HG03025 (cell line): ENCODE data around the gene LAMB3.

Source experiments
- ATAC-seq: cut with Tn5 transposase; IDR thresholded peaks from one replicate; pipeline ENCODE4 v1.9.1; 2021; ENCODE audit warnings: mild to moderate bottlenecking, moderate library complexity; ENCODE audit not compliant: unreplicated experiment, low FRiP score

Gene LAMB3

GRCh38 chr1:209619696-209620486, 32.3 kb downstream of the LAMB3 start:
- ATAC-seq: no peak

DNA sequence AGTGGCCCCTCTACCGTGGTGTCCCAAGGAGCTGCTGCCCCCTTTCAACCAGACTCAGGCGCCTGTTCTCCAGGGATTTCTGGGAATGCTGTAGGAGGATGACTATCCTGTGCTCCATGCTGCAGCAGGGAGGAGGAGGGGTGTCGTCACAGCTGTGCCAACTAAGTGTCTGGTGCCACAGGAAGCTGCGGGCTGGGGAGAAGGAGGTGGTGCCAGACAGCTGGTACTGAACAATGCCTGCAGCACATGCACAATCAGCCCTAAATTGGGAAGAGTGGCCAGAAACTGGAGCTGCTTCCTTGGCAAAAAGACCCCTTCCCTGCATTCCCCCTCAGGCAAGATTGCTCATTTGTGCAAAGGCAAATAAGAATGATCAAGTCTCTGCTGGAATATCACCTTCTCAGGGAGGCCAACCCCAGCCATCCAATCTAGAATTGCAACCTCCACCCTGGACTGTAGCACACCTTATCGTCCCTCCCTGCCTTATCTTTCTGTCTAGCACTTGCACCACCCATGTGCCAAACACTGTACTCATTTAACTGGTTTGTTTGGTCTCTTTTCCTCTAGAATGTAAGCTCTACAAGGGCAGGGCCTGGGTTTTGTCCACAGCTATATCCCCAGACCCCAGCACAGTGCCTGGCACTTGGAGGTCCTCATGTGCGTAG, 33.3 kb downstream of the LAMB3 start:
- ATAC-seq: no peak

DNA sequence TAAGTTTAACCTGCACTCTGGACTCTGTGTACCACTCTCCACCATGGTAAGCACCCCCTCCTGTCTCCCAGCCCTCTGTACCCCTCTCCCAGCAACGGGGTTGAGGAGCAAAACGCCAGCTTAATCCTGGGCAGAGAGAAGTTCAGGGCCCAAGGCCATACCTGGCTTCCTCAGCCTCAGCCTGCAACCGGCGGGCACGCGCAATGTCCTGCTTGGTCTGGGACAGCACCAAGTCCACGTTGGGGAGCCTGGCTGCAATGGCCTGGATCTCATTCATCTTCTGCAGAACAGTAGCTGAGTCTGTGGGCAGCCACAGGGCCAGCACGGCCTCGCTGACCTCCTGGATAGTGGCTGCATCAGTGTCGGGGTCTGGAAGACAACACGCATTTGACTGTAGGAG, 33.9 kb downstream of the LAMB3 start:
- ATAC-seq: no peak

DNA sequence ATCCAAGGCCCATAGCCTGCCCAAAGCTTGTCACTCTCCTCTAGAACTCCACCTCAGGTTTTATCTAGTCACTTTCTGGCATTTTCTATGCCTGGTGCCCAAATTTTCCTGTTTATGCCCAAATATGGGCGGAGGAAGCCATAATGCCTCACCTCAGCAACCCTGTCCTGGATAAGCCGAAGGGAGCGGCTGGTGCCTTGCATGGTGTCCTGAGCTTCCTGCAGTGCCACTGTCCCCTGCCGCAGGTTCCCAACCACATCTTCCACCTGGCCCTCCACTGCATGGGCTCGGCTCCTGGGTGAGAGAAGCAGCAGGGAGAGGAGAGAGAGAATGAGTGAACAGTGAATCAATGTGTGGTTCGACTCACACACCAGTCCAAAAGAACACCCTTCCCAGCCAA, 34.5 kb downstream of the LAMB3 start:
- ATAC-seq: no peak

GRCh38 chr1:209617047-209617673, 35.1 kb downstream of the LAMB3 start:
- no peak for ATAC-seq

- ATAC-seq: no peak
These were observed 35.7 kb downstream of the LAMB3 start for GRCh38 chr1:209616366-209617046.

GRCh38 chr1:209614906-209615305, 37.3 kb downstream of the LAMB3 start:
- ATAC-seq: no peak

GRCh38 chr1:209614151-209614420, 38.1 kb downstream of the LAMB3 start:
- no peak for ATAC-seq

- no peak for ATAC-seq
These were observed 38.6 kb downstream of the LAMB3 start for GRCh38 chr1:209613400-209614150.

- ATAC-seq: no peak
These were observed 39.4 kb downstream of the LAMB3 start for GRCh38 chr1:209612646-209613399.

- no peak for ATAC-seq
These were observed 40.3 kb downstream of the LAMB3 start for GRCh38 chr1:209611771-209612570.

GRCh38 chr1:209610631-209610905, 41.7 kb downstream of the LAMB3 start:
- ATAC-seq: no peak

DNA sequence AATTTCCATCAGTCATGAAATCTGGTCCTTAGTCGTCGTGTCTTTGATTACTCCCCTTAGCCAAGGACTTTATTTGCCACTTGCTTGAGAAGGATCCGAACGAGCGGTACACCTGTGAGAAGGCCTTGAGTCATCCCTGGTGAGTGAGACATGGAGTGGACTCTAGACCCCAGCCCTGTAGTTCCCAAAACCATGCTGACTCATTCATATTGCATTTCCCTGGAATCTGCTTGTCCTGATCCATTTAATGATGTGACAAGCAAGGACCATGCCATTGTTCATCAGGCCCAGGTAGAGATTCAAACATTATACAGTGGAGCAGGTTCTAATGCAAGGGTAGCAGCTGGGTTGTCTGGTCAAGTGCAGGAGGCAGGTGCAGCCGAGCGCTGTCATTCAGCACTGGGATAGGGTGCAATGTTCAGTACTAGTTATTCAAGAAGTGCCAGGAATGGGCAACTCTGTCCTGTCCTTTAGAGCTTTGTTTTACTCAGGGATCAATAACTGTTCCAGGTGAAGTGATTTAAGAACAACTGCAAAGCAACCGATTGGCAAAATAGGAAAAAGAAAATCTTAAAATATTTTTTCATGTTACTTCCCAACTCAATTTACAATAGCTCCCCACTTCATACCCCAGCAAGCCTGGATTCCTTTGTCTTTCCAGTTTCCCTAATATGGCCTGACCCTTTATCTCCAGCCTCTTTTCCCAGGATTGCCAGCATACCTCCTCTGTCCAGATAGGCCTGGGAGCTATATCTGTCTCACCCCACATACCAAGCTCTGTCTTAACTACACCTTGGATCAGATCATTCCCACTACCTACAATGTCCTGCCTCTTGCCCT, 42.2 kb downstream of the LAMB3 start:
- ATAC-seq: no peak

- ATAC-seq: no peak
These were observed 43.0 kb downstream of the LAMB3 start for GRCh38 chr1:209609041-209609790.

GRCh38 chr1:209607795-209608178, 44.4 kb downstream of the LAMB3 start:
- peak; percentile 35 for ATAC-seq

GRCh38 chr1:209607102-209607794, 45.0 kb downstream of the LAMB3 start:
- ATAC-seq: peak; percentile 58

DNA sequence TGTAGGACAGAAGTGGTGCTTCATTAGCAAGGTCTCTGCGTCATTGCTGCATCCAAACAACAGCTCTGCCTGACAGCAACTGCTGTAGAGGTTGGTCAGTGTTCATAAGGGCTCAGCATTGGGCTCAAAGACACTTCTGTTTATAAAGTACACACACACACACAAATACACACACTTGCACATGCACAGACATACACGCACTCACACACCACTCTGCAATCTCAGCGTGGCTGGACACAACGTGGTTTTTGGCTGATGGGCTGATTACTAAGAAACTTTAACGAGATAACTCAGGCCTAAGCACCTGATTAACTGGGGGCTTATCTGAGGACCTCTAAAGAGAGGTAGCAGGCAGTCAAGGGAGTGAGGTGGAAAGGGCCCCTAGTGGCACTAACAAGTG, 48.3 kb downstream of the LAMB3 start:
- ATAC-seq: no peak
